K562 (cell line): ENCODE measurements around the gene URI1. TPM values are rescaled to one million over a fixed set of nuclear protein-coding genes. Genes with fewer than 3 reads are reported as not detected.
"Not testable (repeated sequence)": the region's sequence is repeated elsewhere in the genome, so short reads cannot be mapped to it uniquely, and the experiment has no call there.

Source experiments
- ATAC-seq: fragments of 200-7000 bp; cut with Tn5 transposase; 3 replicates; pipeline ENCODE4 v1.9.1; 2020; ENCODE audit warnings: moderate library complexity
- BruUV-seq: library from RNA; stranded (reverse); fragments of 400-500 nt; replicated peaks from 2 replicates; lab custom pipeline; 2021; lab: Mats Ljungman, UMichigan
- CTCF ChIA-PET: fragments of 300-600 bp; formaldehyde crosslinking; extraction: SDS; loops from one replicate; lab custom pipeline; 2021; ENCODE audit warnings: low intra/inter-chr PET ratio; lab: Yijun Ruan, JAX
- POLR2A ChIA-PET: fragments of 300-600, 350-650 bp; sonication (Branson Sonifier 250); formaldehyde crosslinking; extraction: SDS; loops from one replicate; lab custom pipeline; 2021; ENCODE audit warnings: antibody characterized with exemption, inconsistent platforms; lab: Yijun Ruan, JAX
- DNase-seq, 4 experiments: peaks; one replicate each; pipeline versions ENCODE4 v3.0.0 to v3.0.0-alpha.2; 2011 to 2018; ENCODE audit warnings: low spot score in 3 of 4, mixed read lengths in 3 of 4; ENCODE audit errors: extremely low read depth in 1 of 4
- FAIRE-seq: peaks from 2 replicates; lab custom pipeline; 2011; peaks lifted over from hg19 to GRCh38; lab: Jason Lieb, UNC
- H2AFZ ChIP-seq: 2 replicates; pipeline ENCODE4 v1.6.0; 2011; ENCODE audit warnings: low read depth, low read length, control low read depth, inconsistent platforms
- H3K27ac ChIP-seq: fragments of 200-600 bp; 3 replicates; pipeline ENCODE4 v1.8.0; 2011; ENCODE audit warnings: low read depth, mild to moderate bottlenecking, control low read depth, inconsistent platforms, low read length, moderate library complexity, mixed read lengths; ENCODE audit errors: extremely low read depth
- H3K27me3 ChIP-seq, 2 experiments: fragments of 300-600 bp in 1 of 2; 2 replicates in 1 of 2; 3 replicates in 1 of 2; pipeline versions ENCODE4 v1.6.0 to v1.8.0; 2011; ENCODE audit warnings: inconsistent platforms in 2 of 2, low read length in 2 of 2, mild to moderate bottlenecking in 1 of 2, mixed read lengths in 1 of 2, moderate library complexity in 1 of 2; ENCODE audit not compliant: control insufficient read depth in 2 of 2, insufficient read depth in 2 of 2
- H3K36me3 ChIP-seq: fragments of 300-600 bp; 3 replicates; pipeline ENCODE4 v1.8.0; 2011; ENCODE audit warnings: mild to moderate bottlenecking, low read length, inconsistent platforms; ENCODE audit not compliant: control insufficient read depth, insufficient read depth
- H3K4me1 ChIP-seq, 2 experiments: fragments of 200-600 bp in 1 of 2; replicated peaks in 1 of 2; 2 replicates in 1 of 2; 3 replicates in 1 of 2; pipeline versions ENCODE4 v1.5.1 to v1.8.0; 2011; ENCODE audit warnings: inconsistent platforms in 2 of 2, low read length in 2 of 2, mild to moderate bottlenecking in 1 of 2, mixed read lengths in 1 of 2, moderate library complexity in 1 of 2; ENCODE audit not compliant: control insufficient read depth in 2 of 2, insufficient read depth in 2 of 2
- H3K4me2 ChIP-seq: 2 replicates; pipeline ENCODE4 v1.6.1; 2011; ENCODE audit warnings: low read length, control low read depth, inconsistent platforms, mixed read lengths; ENCODE audit not compliant: insufficient read depth
- H3K4me3 ChIP-seq: fragments of 200-600 bp; sonication (generic), shearing (Covaris generic); 2 replicates; pipeline ENCODE4 v1.5.1; 2016; ENCODE audit warnings: control low read depth, inconsistent platforms
- H3K79me2 ChIP-seq: fragments of 200-600 bp; 3 replicates; pipeline ENCODE4 v1.8.0; 2011; ENCODE audit warnings: low read length, inconsistent platforms; ENCODE audit not compliant: control insufficient read depth, insufficient read depth
- H3K9ac ChIP-seq, 2 experiments: 2 replicates each; pipeline versions ENCODE4 v1.6.0 to v1.6.1; 2011; ENCODE audit warnings: low read depth in 2 of 2, low read length in 2 of 2, control low read depth in 1 of 2, inconsistent platforms in 1 of 2, mild to moderate bottlenecking in 1 of 2, mixed read lengths in 1 of 2; ENCODE audit not compliant: insufficient read depth in 1 of 2
- H3K9me1 ChIP-seq: one replicate; pipeline ENCODE4 v1.6.0; 2011; ENCODE audit warnings: inconsistent platforms, mild to moderate bottlenecking, low read length, moderate library complexity; ENCODE audit not compliant: control insufficient read depth, insufficient read depth
- H3K9me3 ChIP-seq: replicated peaks from 2 replicates; pipeline ENCODE4 v1.5.1; 2011; ENCODE audit warnings: low read depth, low read length, inconsistent platforms; ENCODE audit not compliant: control insufficient read depth, insufficient read depth
- H4K20me1 ChIP-seq: replicated peaks from 2 replicates; pipeline ENCODE4 v1.6.1; 2011; ENCODE audit warnings: low read length, inconsistent platforms, mixed read lengths; ENCODE audit not compliant: control insufficient read depth, insufficient read depth
- THRAP3 ChIP-seq: fragments of 450-650 bp; IDR thresholded peaks from 2 replicates; pipeline ENCODE4 v1.6.1; 2016; ENCODE audit warnings: mild to moderate bottlenecking, inconsistent platforms, borderline replicate concordance
- WGBS: fragments of 100-300 bp; shearing (Covaris generic); methylation state at CpG from one replicate; pipeline ENCODE4 v1.1.6; 2016; ENCODE audit warnings: low coverage, mixed read lengths; ENCODE audit not compliant: insufficient coverage; ENCODE audit errors: missing lambda C conversion rate; 5-methylcytosine and 5-hydroxymethylcytosine counted together
- in situ Hi-C: fragments of 300-500 bp; cut with MboI; formaldehyde crosslinking; loops from 4 replicates; pipeline ENCODE4 v1.15.0; 2018; ENCODE audit warnings: inconsistent platforms, mixed read lengths
- intact Hi-C: fragments of 100-400 bp; cut with micrococcal nuclease; formaldehyde crosslinking; loops from 2 replicates; pipeline ENCODE4 v1.14.2; 2022
- polyA plus RNA-seq, 8 experiments: library from polyadenylated mRNA; depleted of rRNA in 4 of 8; stranded (reverse) in 5 of 8; unstranded in 3 of 8; fragments of >200 nt; fragmentation: Nextera tagmentation in 2 of 8; fragmentation: Illumina TruSeq in 1 of 8; extraction: Ambion mirVana in 2 of 8; extraction: Trizol in 1 of 8; gene quantifications; 2 replicates each; pipeline versions ENCODE4 v1.2.1 to v1.2.3, GENCODE V29; 2011 to 2014; ENCODE audit warnings: inconsistent platforms in 1 of 8, missing spikeins in 1 of 8
- total RNA-seq, 7 experiments: library from RNA; depleted of rRNA in 6 of 7; stranded (reverse); fragments of >200 nt in 6 of 7; fragmentation: Illumina TruSeq in 2 of 7; extraction: Trizol in 2 of 7; gene quantifications; 2 replicates each; pipeline versions ENCODE4 v1.2.1 to v1.2.3, GENCODE V29; 2011 to 2021; ENCODE audit warnings: low replicate concordance in 1 of 7

URI1 gene
- total and polyA plus RNA-seq, 9 of the 15 experiments (the other 6 are each of a cell fraction or from before 2014, with no cell fraction given), result 16.9 to 87.4 (median 63.9) TPM

DNA sequence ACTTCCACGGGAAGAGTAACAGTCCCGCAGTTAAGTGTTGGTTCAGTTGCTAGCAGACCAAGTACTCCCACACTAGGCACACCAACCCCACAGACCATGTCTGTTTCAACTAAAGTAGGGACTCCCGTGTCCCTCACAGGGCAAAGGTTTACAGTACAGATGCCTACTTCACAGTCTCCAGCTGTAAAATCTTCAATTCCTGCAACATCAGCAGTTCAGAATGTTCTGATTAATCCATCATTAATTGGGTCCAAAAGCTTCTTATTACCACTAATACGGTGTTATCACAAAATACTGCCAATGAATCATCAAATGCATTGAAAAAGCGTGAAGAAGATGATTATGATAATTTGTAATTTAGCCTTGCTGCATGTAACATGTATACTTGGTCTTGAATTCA is 95.8 kb downstream of the URI1 start (continued):
- TF ChIP-seq THRAP3, result no peak

DNA sequence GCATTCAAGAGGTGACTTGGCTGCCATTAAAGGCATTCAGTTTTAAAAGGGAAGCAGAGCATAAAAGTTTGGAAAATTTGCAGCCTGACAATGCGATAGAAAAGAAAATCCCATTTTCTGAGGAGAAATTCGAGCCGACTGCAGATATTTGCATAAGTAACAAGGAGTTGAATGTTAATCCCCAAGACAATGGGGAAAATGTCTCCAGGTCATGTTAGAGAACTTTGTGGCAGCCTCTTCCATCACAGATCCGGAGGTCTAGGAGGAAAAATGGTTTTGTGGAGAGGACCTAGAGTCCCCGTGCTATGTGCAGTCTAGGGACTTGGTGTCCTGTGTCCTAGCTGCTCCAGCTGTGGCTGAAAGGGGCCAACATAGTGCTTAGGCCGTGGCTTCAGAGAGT is 99.9 kb downstream of the URI1 start:
- intact Hi-C loops, H3K36me3 ChIP-seq, H3K27ac ChIP-seq, DNase-seq, H3K9me1 ChIP-seq, FAIRE-seq, H3K9me3 ChIP-seq, CTCF ChIA-PET, H2AFZ ChIP-seq, ATAC-seq, H3K27me3 ChIP-seq, H3K4me2 ChIP-seq, H3K9ac ChIP-seq, in situ Hi-C loops, H3K4me1 ChIP-seq, H4K20me1 ChIP-seq, BruUV-seq, H3K79me2 ChIP-seq, H3K4me3 ChIP-seq: not testable (repeated sequence)
- 89% methylated on average over 5 of the region's 6 CpGs for WGBS
- POLR2A ChIA-PET, result interaction anchor here (1.0 kb wide), 1 partner anchor 11 kb away, joined by 3 read pairs; no protein-coding TSS in a partner anchor

DNA sequence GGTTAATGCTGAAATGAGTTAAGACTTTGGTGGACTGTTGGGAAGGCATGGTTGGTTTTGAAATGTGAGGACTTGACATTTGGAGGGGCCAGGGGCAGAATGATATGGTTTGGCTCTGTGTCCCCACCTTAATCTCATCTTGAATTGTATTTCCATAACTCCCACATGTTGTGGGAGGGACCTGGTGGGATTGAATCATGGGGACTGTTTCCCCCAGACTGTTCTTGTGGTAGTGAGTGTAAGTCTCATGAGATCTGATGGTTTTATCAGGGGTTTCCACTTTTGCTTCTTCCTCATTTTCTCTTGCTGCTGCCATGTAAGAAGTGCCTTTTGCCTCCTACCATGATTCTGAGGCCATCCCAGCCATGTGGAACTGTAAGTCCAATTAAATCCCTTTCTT is 101.0 kb downstream of the URI1 start:
- H3K9me1 ChIP-seq, BruUV-seq, CTCF ChIA-PET, H3K27me3 ChIP-seq, H2AFZ ChIP-seq, H3K9me3 ChIP-seq, H3K4me1 ChIP-seq, in situ Hi-C loops, H3K4me2 ChIP-seq, H3K4me3 ChIP-seq, H4K20me1 ChIP-seq, ATAC-seq, H3K27ac ChIP-seq, H3K79me2 ChIP-seq, H3K36me3 ChIP-seq, intact Hi-C loops, FAIRE-seq, DNase-seq, H3K9ac ChIP-seq: not testable (repeated sequence)
- POLR2A ChIA-PET, result interaction anchor here (1.0 to 1.4 kb wide), 2 partner anchors 12 kb away, joined by 3 to 4 read pairs; no protein-coding TSS in a partner anchor
